Suprapubic skin (tissue), 4 donors: Measurements from ENCODE around the gene BCHE. TPM values are rescaled to one million over a fixed set of nuclear protein-coding genes. Genes with fewer than 3 reads are reported as not detected.

Experiments
- DNase-seq, 2 donors: peaks; one replicate each; pipeline ENCODE4 v3.0.0-alpha.2; 2019; ENCODE audit warnings: low spot score in 2 of 2
- H3K27ac ChIP-seq: fragments of 200-600 bp; sonication (generic); one replicate; pipeline ENCODE4 v1.5.1; 2019
- H3K27me3 ChIP-seq: fragments of 200-600 bp; sonication (generic); one replicate; pipeline ENCODE4 v1.5.1; 2019
- H3K36me3 ChIP-seq: fragments of 200-600 bp; sonication (generic); one replicate; pipeline ENCODE4 v1.5.1; 2019
- H3K4me1 ChIP-seq: fragments of 200-600 bp; sonication (generic); one replicate; pipeline ENCODE4 v1.5.1; 2019
- H3K4me3 ChIP-seq: fragments of 200-600 bp; sonication (generic); one replicate; pipeline ENCODE4 v1.5.1; 2019; ENCODE audit warnings: mild to moderate bottlenecking
- H3K9me3 ChIP-seq: fragments of 200-600 bp; sonication (generic); one replicate; pipeline ENCODE4 v1.5.1; 2019
- CTCF ChIP-seq, 2 donors: fragments of 200-600 bp in 1 of 2; fragments of 450-650 bp in 1 of 2; sonication (generic) in 1 of 2; IDR thresholded peaks; one replicate each; pipeline ENCODE4 v1.5.1; 2016 to 2019; ENCODE audit warnings: antibody characterized with exemption in 2 of 2, mild to moderate bottlenecking in 1 of 2, moderate library complexity in 1 of 2
- EP300 ChIP-seq: sonication (generic); formaldehyde crosslinking; IDR thresholded peaks from one replicate; pipeline ENCODE4 v1.6.1; 2017; ENCODE audit warnings: antibody characterized with exemption
- POLR2A ChIP-seq, 2 donors: fragments of 450-650 bp; IDR thresholded peaks; one replicate each; pipeline ENCODE4 v1.6.1; 2017; ENCODE audit warnings: antibody characterized with exemption in 2 of 2, mild to moderate bottlenecking in 2 of 2, moderate library complexity in 2 of 2
- POLR2AphosphoS5 ChIP-seq, 3 donors: sonication (generic); formaldehyde crosslinking; IDR thresholded peaks; one replicate each; pipeline ENCODE4 v1.6.1; 2017; ENCODE audit warnings: antibody characterized with exemption in 3 of 3
- WGBS: methylation state at CpG from one replicate; pipeline ENCODE4 v1.1.5; 2018; 5-methylcytosine and 5-hydroxymethylcytosine counted together
- total RNA-seq, 4 donors: library from RNA; depleted of rRNA; stranded (reverse); fragments of >200 nt; gene quantifications; one replicate each; pipeline ENCODE4 v1.1.0, GENCODE V29; 2016

Gene BCHE
- total RNA-seq, 4 donors from 2014 or later, result 4.6 to 6.4 (median 5.3) TPM

GRCh38 chr3:165805946-165806561, 31.2 kb downstream of the BCHE start:
- Histone ChIP-seq H3K4me1 (no peaks in the 10 kb centered on the region), H3K4me3 (peak overlapping the region; percentile 25), H3K27ac (no peak overlapping the region), H3K27me3 (no peaks in the 10 kb centered on the region), H3K9me3 (no peaks in the 10 kb centered on the region), H3K36me3 (no peaks in the 10 kb centered on the region)
- DNase-seq, result no peak
- TF ChIP-seq CTCF (IDR thresholded peaks at IDR 0.05) (no peak), POLR2AphosphoS5 (IDR thresholded peaks at IDR 0.05) (no peak), POLR2A (IDR thresholded peaks at IDR 0.05) (no peak), EP300 (no peak)
- WGBS, result 58% methylated on average over 5 of the region's 5 CpGs

- H3K4me3 ChIP-seq, result no peak overlapping the region
- no peak overlapping the region for H3K27ac ChIP-seq
- H3K9me3 ChIP-seq, result no peaks in the 10 kb centered on the region
- 79% methylated on average over 1 of the region's 1 CpG for WGBS
- DNase-seq, result no peak
- TF ChIP-seq CTCF (IDR thresholded peaks at IDR 0.05), result no peak
- TF ChIP-seq EP300, result no peak
- no peak for TF ChIP-seq POLR2A (IDR thresholded peaks at IDR 0.05)
- no peak for TF ChIP-seq POLR2AphosphoS5 (IDR thresholded peaks at IDR 0.05)
- H3K4me1 ChIP-seq, result no peaks in the 10 kb centered on the region
- H3K36me3 ChIP-seq, result no peaks in the 10 kb centered on the region
- no peaks in the 10 kb centered on the region for H3K27me3 ChIP-seq
Observed at GRCh38 chr3:165803471-165803870, 33.8 kb downstream of the BCHE start.

- Histone ChIP-seq H3K9me3 (no peaks in the 10 kb centered on the region), H3K27ac (no peak overlapping the region), H3K27me3 (no peaks in the 10 kb centered on the region), H3K4me1 (no peaks in the 10 kb centered on the region), H3K36me3 (no peaks in the 10 kb centered on the region), H3K4me3 (no peak overlapping the region)
- TF ChIP-seq POLR2AphosphoS5 (IDR thresholded peaks at IDR 0.05) (no peak), POLR2A (IDR thresholded peaks at IDR 0.05) (no peak), CTCF (IDR thresholded peaks at IDR 0.05) (no peak), EP300 (no peak)
- DNase-seq, result no peak
- WGBS, result 51% methylated on average over 3 of the region's 3 CpGs
Observed at GRCh38 chr3:165800970-165801369, 36.3 kb downstream of the BCHE start.

- Histone ChIP-seq H3K4me3 (no peak overlapping the region), H3K27ac (no peak overlapping the region), H3K36me3 (no peaks in the 10 kb centered on the region), H3K27me3 (no peaks in the 10 kb centered on the region), H3K4me1 (no peaks in the 10 kb centered on the region), H3K9me3 (no peaks in the 10 kb centered on the region)
- DNase-seq, result no peak
- no peak for TF ChIP-seq CTCF (IDR thresholded peaks at IDR 0.05)
- no peak for TF ChIP-seq POLR2AphosphoS5 (IDR thresholded peaks at IDR 0.05)
- no peak for TF ChIP-seq POLR2A (IDR thresholded peaks at IDR 0.05)
- no peak for TF ChIP-seq EP300
- WGBS, result 74% methylated on average over 1 of the region's 1 CpG
Observed at GRCh38 chr3:165799026-165799425, 38.2 kb downstream of the BCHE start.

- no peaks in the 10 kb centered on the region for H3K9me3 ChIP-seq
- no peak for TF ChIP-seq POLR2A (IDR thresholded peaks at IDR 0.05)
- DNase-seq, result no peak
- no peak overlapping the region for H3K27ac ChIP-seq
- 16% methylated on average over 2 of the region's 2 CpGs for WGBS
- no peak overlapping the region for H3K4me3 ChIP-seq
- H3K4me1 ChIP-seq, result no peaks in the 10 kb centered on the region
- H3K36me3 ChIP-seq, result no peaks in the 10 kb centered on the region
- H3K27me3 ChIP-seq, result no peaks in the 10 kb centered on the region
Observed at GRCh38 chr3:165797551-165797950, 39.7 kb downstream of the BCHE start.

GRCh38 chr3:165796701-165797100, 40.5 kb downstream of the BCHE start:
- Histone ChIP-seq H3K36me3 (no peaks in the 10 kb centered on the region), H3K4me1 (no peaks in the 10 kb centered on the region), H3K4me3 (no peak overlapping the region), H3K27me3 (no peaks in the 10 kb centered on the region), H3K27ac (no peak overlapping the region), H3K9me3 (no peaks in the 10 kb centered on the region)
- TF ChIP-seq EP300, result no peak
- no peak for TF ChIP-seq POLR2AphosphoS5 (IDR thresholded peaks at IDR 0.05)
- TF ChIP-seq CTCF (IDR thresholded peaks at IDR 0.05), result no peak
- TF ChIP-seq POLR2A (IDR thresholded peaks at IDR 0.05), result no peak
- DNase-seq, result no peak
- 54% methylated on average over 2 of the region's 2 CpGs for WGBS
